GM12878 (cell line): ENCODE measurements around the gene UBE2E2. TPM values are rescaled to one million over a fixed set of nuclear protein-coding genes. Genes with fewer than 3 reads are reported as not detected.

Source experiments
- ATAC-seq: fragments of 200-7000 bp; cut with Tn5 transposase; 3 replicates; pipeline ENCODE4 v1.9.1; 2020; ENCODE audit warnings: mild to moderate bottlenecking, moderate library complexity
- BruUV-seq: library from RNA; stranded (reverse); fragments of 400-500 nt; replicated peaks from 2 replicates; lab custom pipeline; 2021; lab: Mats Ljungman, UMichigan
- CTCF ChIA-PET: fragments of 300-600 bp; sonication (Branson Sonifier 250); formaldehyde crosslinking; extraction: SDS; loops from one replicate; lab custom pipeline; 2021; ENCODE audit warnings: inconsistent platforms; lab: Yijun Ruan, JAX
- POLR2A ChIA-PET: fragments of 350-600 bp; formaldehyde crosslinking; extraction: SDS; loops from one replicate; lab custom pipeline; 2021; ENCODE audit warnings: inconsistent platforms; lab: Charles Lee
- RAD21 ChIA-PET: fragments of 300-600 bp; sonication (Branson Sonifier 250); formaldehyde crosslinking; loops from one replicate; lab custom pipeline; 2023; ENCODE audit warnings: antibody characterized with exemption; ENCODE audit not compliant: unreplicated experiment; lab: Charles Lee
- SMC1A ChIA-PET: fragments of 300-600 bp; sonication (Branson Sonifier 250); formaldehyde crosslinking; loops from one replicate; lab custom pipeline; 2023; ENCODE audit not compliant: unreplicated experiment, uncharacterized antibody; lab: Charles Lee
- DNase-seq: peaks from one replicate; pipeline ENCODE4 v3.0.0-alpha.2; 2011; ENCODE audit warnings: low read depth, low spot score
- FAIRE-seq: peaks from 3 replicates; lab custom pipeline; 2011; peaks lifted over from hg19 to GRCh38; lab: Jason Lieb, UNC
- H2AFZ ChIP-seq: 2 replicates; pipeline ENCODE4 v1.6.0; 2011; ENCODE audit warnings: low read depth, low read length, control low read depth; ENCODE audit not compliant: control insufficient read depth
- H3K27ac ChIP-seq: 2 replicates; pipeline ENCODE4 v1.5.1; 2011; ENCODE audit warnings: control low read depth; ENCODE audit not compliant: control insufficient read depth, insufficient read depth
- H3K27me3 ChIP-seq, 2 experiments: replicated peaks in 1 of 2; 2 replicates each; pipeline versions ENCODE4 v1.6.0 to v1.6.1; 2011; ENCODE audit warnings: low read length in 1 of 2; ENCODE audit not compliant: control insufficient read depth in 2 of 2, insufficient read depth in 2 of 2
- H3K36me3 ChIP-seq, 2 experiments: 2 replicates each; pipeline ENCODE4 v1.5.1; 2011; ENCODE audit warnings: low read length in 1 of 2; ENCODE audit not compliant: control insufficient read depth in 2 of 2, insufficient read depth in 2 of 2
- H3K4me1 ChIP-seq: 2 replicates; pipeline ENCODE4 v1.6.1; 2011; ENCODE audit warnings: mild to moderate bottlenecking, low read length, moderate library complexity, mixed read lengths; ENCODE audit not compliant: control insufficient read depth, insufficient read depth
- H3K4me2 ChIP-seq: 2 replicates; pipeline ENCODE4 v1.6.0; 2011; ENCODE audit warnings: control low read depth; ENCODE audit not compliant: control insufficient read depth, insufficient read depth
- H3K4me3 ChIP-seq: fragments of 200-600 bp; sonication (generic); 2 replicates; pipeline ENCODE4 v1.5.1; 2016
- H3K79me2 ChIP-seq: 2 replicates; pipeline ENCODE4 v1.6.0; 2011; ENCODE audit warnings: low read length; ENCODE audit not compliant: control insufficient read depth, insufficient read depth
- H3K9ac ChIP-seq: 2 replicates; pipeline ENCODE4 v1.8.0; 2011; ENCODE audit warnings: low read length, control low read depth, mixed read lengths; ENCODE audit not compliant: control insufficient read depth, insufficient read depth
- H3K9me3 ChIP-seq: replicated peaks from 3 replicates; pipeline ENCODE4 v1.5.1; 2011; ENCODE audit warnings: mild to moderate bottlenecking, low read length; ENCODE audit not compliant: control insufficient read depth, insufficient read depth
- H4K20me1 ChIP-seq: 2 replicates; pipeline ENCODE4 v1.6.0; 2011; ENCODE audit not compliant: control insufficient read depth, insufficient read depth
- ETV6 ChIP-seq, 2 experiments: fragments of 450-650 bp in 1 of 2; IDR thresholded peaks in 1 of 2; conservative IDR thresholded peaks in 1 of 2; 2 replicates each; pipeline ENCODE4 v1.6.1; 2014; ENCODE audit warnings: antibody characterized with exemption in 1 of 2, borderline replicate concordance in 1 of 2, low read depth in 1 of 2, mild to moderate bottlenecking in 1 of 2, moderate library complexity in 1 of 2
- HDGF ChIP-seq: fragments of 450-650 bp; IDR thresholded peaks from 2 replicates; pipeline ENCODE4 v1.6.1; 2016; ENCODE audit warnings: antibody characterized with exemption
- PKNOX1 ChIP-seq: fragments of 450-650 bp; IDR thresholded peaks from 2 replicates; pipeline ENCODE4 v1.6.1; 2016; ENCODE audit warnings: mild to moderate bottlenecking
- SREBF1 ChIP-seq: IDR thresholded peaks from 2 replicates; pipeline ENCODE4 v1.6.1; 2012; ENCODE audit warnings: mild to moderate bottlenecking, low read length
- SREBF2 ChIP-seq: IDR thresholded peaks from 2 replicates; pipeline ENCODE4 v1.6.1; 2012; ENCODE audit warnings: mild to moderate bottlenecking, low read length
- TARDBP ChIP-seq: IDR thresholded peaks from 2 replicates; pipeline ENCODE4 v1.6.1; 2016; ENCODE audit warnings: borderline replicate concordance
- WGBS: methylation state at CpG from one replicate; pipeline ENCODE4 v1.1.6; 2016; ENCODE audit warnings: low lambda C conversion rate; ENCODE audit not compliant: insufficient replicate concordance, insufficient coverage; ENCODE audit errors: missing lambda C conversion rate; 5-methylcytosine and 5-hydroxymethylcytosine counted together
- in situ Hi-C: fragments of 300-500 bp; cut with MboI; formaldehyde crosslinking; loops from 9 replicates; pipeline ENCODE4 v1.14.3; 2018; ENCODE audit warnings: mixed read lengths
- intact Hi-C: fragments of 100-400 bp; cut with micrococcal nuclease; formaldehyde crosslinking; loops from one replicate; pipeline ENCODE4 v1.14.2; 2022; ENCODE audit not compliant: unreplicated experiment
- polyA plus RNA-seq, 11 experiments: library from polyadenylated mRNA; depleted of rRNA in 4 of 11; unstranded in 6 of 11; stranded (reverse) in 5 of 11; fragments of >200 nt; fragmentation: Nextera tagmentation in 4 of 11; fragmentation: Illumina TruSeq in 1 of 11; extraction: Ambion mirVana in 4 of 11; extraction: Trizol in 1 of 11; gene quantifications; 1 replicate in 1 of 11; 2 replicates in 10 of 11; pipeline versions ENCODE4 v1.2.1 to v1.2.3, GENCODE V29; 2011 to 2016; ENCODE audit warnings: inconsistent platforms in 2 of 11, missing spikeins in 2 of 11, low read depth in 1 of 11
- total RNA-seq, 4 experiments: library from RNA; depleted of rRNA in 3 of 4; stranded (reverse); fragments of >200 nt in 3 of 4; fragmentation: Illumina TruSeq in 1 of 4; extraction: Trizol in 1 of 4; gene quantifications; 2 replicates each; pipeline versions ENCODE4 v1.2.1 to v1.2.3, GENCODE V29; 2013 to 2021
- TF ChIP-seq, protein P1 (sequence below): IDR thresholded peaks from 2 replicates; pipeline ENCODE4 v1.6.1; 2012; ENCODE audit warnings: low read length, inconsistent platforms

UBE2E2 gene
- total and polyA plus RNA-seq, 10 of the 15 experiments (the other 5 are each of a cell fraction or from before 2014, with no cell fraction given) = 8.7 to 71.0 (median 36.4) TPM

- TF ChIP-seq, protein P1, sequence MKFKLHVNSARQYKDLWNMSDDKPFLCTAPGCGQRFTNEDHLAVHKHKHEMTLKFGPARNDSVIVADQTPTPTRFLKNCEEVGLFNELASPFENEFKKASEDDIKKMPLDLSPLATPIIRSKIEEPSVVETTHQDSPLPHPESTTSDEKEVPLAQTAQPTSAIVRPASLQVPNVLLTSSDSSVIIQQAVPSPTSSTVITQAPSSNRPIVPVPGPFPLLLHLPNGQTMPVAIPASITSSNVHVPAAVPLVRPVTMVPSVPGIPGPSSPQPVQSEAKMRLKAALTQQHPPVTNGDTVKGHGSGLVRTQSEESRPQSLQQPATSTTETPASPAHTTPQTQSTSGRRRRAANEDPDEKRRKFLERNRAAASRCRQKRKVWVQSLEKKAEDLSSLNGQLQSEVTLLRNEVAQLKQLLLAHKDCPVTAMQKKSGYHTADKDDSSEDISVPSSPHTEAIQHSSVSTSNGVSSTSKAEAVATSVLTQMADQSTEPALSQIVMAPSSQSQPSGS = no peak
- TF ChIP-seq TARDBP (no peak), SREBF1 (no peak), PKNOX1 (no peak), HDGF (no peak), SREBF2 (no peak)
Measured at GRCh38 chr3:23607184-23607847, 404.2 kb downstream of the UBE2E2 start (continued).

DNA sequence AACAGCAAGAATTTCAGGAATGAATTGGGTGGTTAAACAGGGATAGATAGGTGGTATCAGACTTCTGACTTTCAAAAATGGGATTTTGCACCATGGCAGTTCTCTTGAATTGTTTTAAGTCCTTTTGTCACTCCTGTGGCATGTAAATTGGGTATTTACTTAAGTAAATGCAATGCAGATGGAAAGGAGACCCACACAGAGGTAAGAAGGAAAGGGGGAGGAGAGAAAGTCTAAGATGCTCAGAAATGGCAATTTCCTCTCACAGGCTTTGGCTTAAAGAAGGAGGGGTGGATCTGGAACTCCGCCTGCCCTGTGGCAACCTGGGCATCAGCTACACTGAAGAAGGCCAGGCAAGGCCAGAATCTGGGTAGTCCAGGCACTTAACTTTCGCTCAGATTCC is 405.5 kb downstream of the UBE2E2 start:
- ChIA-PET RAD21 (no interaction called here), POLR2A (no interaction called here), SMC1A (no interaction called here), CTCF (no interaction called here)
- no peak for DNase-seq
- no peaks in the 10 kb centered on the region for H3K4me1 ChIP-seq
- no peak for ATAC-seq
- no peaks in the 10 kb centered on the region for H3K27me3 ChIP-seq
- FAIRE-seq = no peak
- H2AFZ ChIP-seq = no peak overlapping the region
- intact Hi-C loops = no loop called here
- no TSS peak for BruUV-seq
- no peaks in the 10 kb centered on the region for H3K79me2 ChIP-seq
- WGBS = 76% methylated on average over 2 of the region's 2 CpGs
- H3K36me3 ChIP-seq = no peaks in the 10 kb centered on the region
- no peak overlapping the region for H3K27ac ChIP-seq
- no peak overlapping the region for H3K4me2 ChIP-seq
- no peak overlapping the region for H3K9ac ChIP-seq
- H4K20me1 ChIP-seq = no peaks in the 10 kb centered on the region
- no peak overlapping the region for H3K4me3 ChIP-seq
- in situ Hi-C loops = no loop called here
- TF ChIP-seq ETV6 (conservative IDR thresholded peaks at IDR 0.05 in 1 of 2, IDR thresholded peaks at IDR 0.05 in 1 of 2; ENCODE audit: borderline replicate concordance in 1 of 2, low read depth in 1 of 2) = no peak
- TF ChIP-seq, all 136 proteins: peak for 0
- H3K9me3 ChIP-seq = no peaks in the 10 kb centered on the region
